ENCODE data around the gene SLC25A48. TPM values are rescaled to one million over a fixed set of nuclear protein-coding genes. Genes with fewer than 3 reads are reported as not detected.

SLC25A48 gene
- polyA plus RNA-seq, 1 donor (not counting 4 experiments of a cell fraction or from before 2014, with no cell fraction given) = not detected

GRCh38 chr5:135885031-135885430 is 50.6 kb downstream of the SLC25A48 start:
- dilution Hi-C loops (cut with MboI; ENCODE audit: extremely low pct_ligation_motif_present, low sequenced_read_pairs) = no loop called here
- Histone ChIP-seq H3K27me3 (ENCODE audit: control insufficient read depth, extremely low read depth, insufficient read depth, low read length) (peaks cover 14% of the 10 kb centered on the region), H3K36me3 (ENCODE audit: control insufficient read depth in 2 of 2, extremely low read depth in 1 of 2, insufficient read depth in 2 of 2, low read length in 2 of 2) (no peaks in the 10 kb centered on the region), H3K79me2 (ENCODE audit: control insufficient read depth, insufficient read depth, low read length) (no peaks in the 10 kb centered on the region), H2AFZ (ENCODE audit: control insufficient read depth, low read length) (no peak overlapping the region), H3K9ac (ENCODE audit: control insufficient read depth, extremely low read depth, insufficient read depth, low read length) (no peak overlapping the region), H3K9me3 (ENCODE audit: control insufficient read depth, low read depth, low read length) (no peaks in the 10 kb centered on the region), H3K4me2 (ENCODE audit: control insufficient read depth, extremely low read depth, insufficient read depth, low read depth, low read length) (no peak overlapping the region), H3K4me1 (ENCODE audit: control insufficient read depth, extremely low read depth, insufficient read depth, low read length) (peaks cover 4% of the 10 kb centered on the region), H3K4me3 (ENCODE audit: control insufficient read depth in 2 of 3, extremely low read depth in 1 of 3, insufficient read depth in 2 of 3, low read depth in 1 of 3, low read length in 3 of 3) (no peak overlapping the region), H3K9me1 (ENCODE audit: control insufficient read depth, extremely low read depth, insufficient read depth, low read length) (no peaks in the 10 kb centered on the region), H3K27ac (ENCODE audit: control insufficient read depth, insufficient read depth, low read length) (no peak overlapping the region), H4K20me1 (ENCODE audit: control insufficient read depth, extremely low read depth, insufficient read depth, low read length) (no peaks in the 10 kb centered on the region)
- DNase-seq (ENCODE audit: low read depth, low spot score) (no peak), FAIRE-seq (no peak)
- TF ChIP-seq EZH2 (IDR thresholded peaks at IDR 0.05; ENCODE audit: low read length) (no peak), CTCF (optimal IDR thresholded peaks at IDR 0.05 in 1 of 3, IDR thresholded peaks at IDR 0.05 in 1 of 3, conservative IDR thresholded peaks at IDR 0.05 in 1 of 3; ENCODE audit: extremely low read depth in 1 of 3, insufficient read depth in 2 of 3, low read length in 3 of 3) (no peak)

- TF ChIP-seq EZH2 (IDR thresholded peaks at IDR 0.05; ENCODE audit: low read length) (no peak), CTCF (optimal IDR thresholded peaks at IDR 0.05 in 1 of 3, IDR thresholded peaks at IDR 0.05 in 1 of 3, conservative IDR thresholded peaks at IDR 0.05 in 1 of 3; ENCODE audit: extremely low read depth in 1 of 3, insufficient read depth in 2 of 3, low read length in 3 of 3) (no peak)
- H4K20me1 ChIP-seq (ENCODE audit: control insufficient read depth, extremely low read depth, insufficient read depth, low read length) = no peaks in the 10 kb centered on the region
- no peaks in the 10 kb centered on the region for H3K4me1 ChIP-seq (ENCODE audit: control insufficient read depth, extremely low read depth, insufficient read depth, low read length)
- no peaks in the 10 kb centered on the region for H3K9me1 ChIP-seq (ENCODE audit: control insufficient read depth, extremely low read depth, insufficient read depth, low read length)
- H3K27me3 ChIP-seq (ENCODE audit: control insufficient read depth, extremely low read depth, insufficient read depth, low read length) = peaks cover 14% of the 10 kb centered on the region
- H3K36me3 ChIP-seq (ENCODE audit: control insufficient read depth in 2 of 2, extremely low read depth in 1 of 2, insufficient read depth in 2 of 2, low read length in 2 of 2) = no peaks in the 10 kb centered on the region
- H3K79me2 ChIP-seq (ENCODE audit: control insufficient read depth, insufficient read depth, low read length) = no peaks in the 10 kb centered on the region
- H3K4me2 ChIP-seq (ENCODE audit: control insufficient read depth, extremely low read depth, insufficient read depth, low read depth, low read length) = no peak overlapping the region
- FAIRE-seq = no peak
- H3K4me3 ChIP-seq (ENCODE audit: control insufficient read depth in 2 of 3, extremely low read depth in 1 of 3, insufficient read depth in 2 of 3, low read depth in 1 of 3, low read length in 3 of 3) = no peak overlapping the region
- H3K9ac ChIP-seq (ENCODE audit: control insufficient read depth, extremely low read depth, insufficient read depth, low read length) = no peak overlapping the region
- dilution Hi-C loops (cut with MboI; ENCODE audit: extremely low pct_ligation_motif_present, low sequenced_read_pairs) = no loop called here
- no peaks in the 10 kb centered on the region for H3K9me3 ChIP-seq (ENCODE audit: control insufficient read depth, low read depth, low read length)
- DNase-seq (ENCODE audit: low read depth, low spot score) = no peak
- H2AFZ ChIP-seq (ENCODE audit: control insufficient read depth, low read length) = no peak overlapping the region
- no peak overlapping the region for H3K27ac ChIP-seq (ENCODE audit: control insufficient read depth, insufficient read depth, low read length)
These were observed 51.7 kb downstream of the SLC25A48 start for GRCh38 chr5:135886136-135886535.

Data from keratinocyte (primary cell).